ENCODE results near the gene SMURF2. TPM values are rescaled to one million over a fixed set of nuclear protein-coding genes. Genes with fewer than 3 reads are reported as not detected.

The SMURF2 gene
- total RNA-seq, 1 experiment from 2014 or later, result 35.3 TPM

DNA sequence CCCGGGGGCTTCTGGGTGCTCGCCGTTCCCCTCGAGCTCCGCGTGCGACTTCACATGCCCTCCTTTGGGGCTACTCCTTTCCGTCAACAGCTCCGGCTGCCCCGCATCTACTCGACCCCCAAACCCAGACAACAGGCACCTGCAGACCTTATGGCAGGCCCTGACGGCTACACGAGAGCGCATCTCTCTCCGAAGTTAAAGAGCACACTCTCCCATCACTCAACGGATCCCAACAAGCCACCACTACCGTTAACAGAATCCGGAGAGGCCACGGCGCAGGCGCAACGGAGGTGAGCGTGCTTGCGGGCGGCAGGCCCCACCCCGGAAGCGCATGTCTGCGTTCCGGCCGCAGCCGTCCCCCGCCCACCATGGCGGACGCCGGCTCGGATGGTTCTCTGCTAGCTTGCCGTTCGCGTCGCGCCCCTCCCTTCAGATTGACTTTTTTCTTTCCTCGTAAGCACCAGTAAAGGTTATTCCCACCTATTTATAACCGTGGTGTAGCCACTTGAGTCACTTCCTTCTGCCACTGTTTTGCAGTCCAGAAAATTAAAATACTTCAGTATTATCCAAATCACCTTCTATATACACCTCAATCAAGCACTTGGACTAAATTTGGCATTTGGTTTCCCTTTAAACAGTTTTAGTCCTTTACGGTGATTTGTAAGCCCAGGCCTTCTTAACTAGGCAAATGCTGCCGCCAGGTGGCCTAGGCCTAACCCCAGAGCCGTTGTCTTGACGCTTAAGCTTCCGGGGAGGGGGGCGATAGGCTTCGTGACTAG lies 165.1 kb downstream of the SMURF2 start, which contains the start of gene POLG2:
Gene POLG2 (minus strand): TSS at position 269 of the 779 bp plus-strand sequence. CDS start 86 bp downstream, at position 183.
- no peak within 1 kb of the TSS for H4K91ac ChIP-seq (ENCODE audit: insufficient read length, low read depth, low read length)
- peak within 1 kb of the TSS; percentile 50 for H2AFZ ChIP-seq (ENCODE audit: low read length)
- H3K4me1 Mint-ChIP-seq, result peaks cover 49 to 55% of the 10 kb centered on the region in 2 experiments

More for the DNA sequence above, 165.1 kb downstream of the SMURF2 start, which contains the start of gene POLG2:
- DNase-seq, result peak; percentile 97
- Histone ChIP-seq H4K8ac (replicated peaks; ENCODE audit: insufficient read length, low read depth, low read length) (no peak within 1 kb of the TSS), H3T11ph (ENCODE audit: low read length) (no peak within 1 kb of the TSS), H2AK5ac (ENCODE audit: insufficient read length, low read length) (no peak within 1 kb of the TSS), H3K79me2 (ENCODE audit: insufficient read depth, low read length) (peaks cover 6% of the 10 kb centered on the region; the same call in 1 of the 2 replicates), H2BK120ac (ENCODE audit: low read depth, low read length, poor library complexity, severe bottlenecking) (no peak within 1 kb of the TSS), H2BK20ac (ENCODE audit: low read depth, low read length, poor library complexity, severe bottlenecking) (no peak within 1 kb of the TSS), H3K27me3 (ENCODE audit: insufficient read depth, low read length) (no peaks in the 10 kb centered on the region), H3K79me1 (ENCODE audit: insufficient read depth, low read depth, low read length, poor library complexity, severe bottlenecking) (peaks cover 2% of the 10 kb centered on the region), H2BK15ac (ENCODE audit: low read depth, low read length) (no peak within 1 kb of the TSS), H3K4me2 (ENCODE audit: insufficient read depth, insufficient read length, low read length) (peak within 1 kb of the TSS; percentile 87), H3K27ac (ENCODE audit: insufficient read length, low read depth, low read length) (peak within 1 kb of the TSS; percentile 49), H3K14ac (ENCODE audit: insufficient read depth, low read length) (peak within 1 kb of the TSS; percentile 69; the same call in 1 of the 2 replicates), H3K23me2 (ENCODE audit: insufficient read length, low read depth, low read length, poor library complexity, severe bottlenecking) (peaks cover 15% of the 10 kb centered on the region), H2BK5ac (ENCODE audit: insufficient read length, low read length) (no peak within 1 kb of the TSS), H3K9me3 (ENCODE audit: control insufficient read depth, low read depth, low read length) (no peaks in the 10 kb centered on the region), H3K23ac (ENCODE audit: insufficient read length, low read depth, low read length) (no peak within 1 kb of the TSS), H3K9ac (ENCODE audit: extremely low read depth, insufficient read length, low read length) (peak within 1 kb of the TSS; percentile 77), H3K18ac (ENCODE audit: insufficient read length, low read depth, low read length) (peak within 1 kb of the TSS; percentile 1), H3K4me1 (ENCODE audit: insufficient read depth, low read length) (no peaks in the 10 kb centered on the region; the same call in 1 of the 2 replicates), H4K20me1 (ENCODE audit: control insufficient read depth, insufficient read depth, insufficient read length) (no peaks in the 10 kb centered on the region), H4K5ac (ENCODE audit: insufficient read length, low read depth, low read length) (no peak within 1 kb of the TSS), H2BK12ac (ENCODE audit: insufficient read length, low read depth, low read length) (no peak within 1 kb of the TSS), H3K4ac (ENCODE audit: low read depth, low read length) (no peak within 1 kb of the TSS), H3K56ac (ENCODE audit: insufficient read length, low read depth, low read length) (no peak within 1 kb of the TSS)
- peak within 1 kb of the TSS; percentile 89 to 99 (median 98) for H3K27ac Mint-ChIP-seq
- peaks cover 43 to 68% (median 60%) of the 10 kb centered on the region in 3 experiments for H3K36me3 Mint-ChIP-seq (ENCODE audit: insufficient read depth in 1 of 3, low read depth in 3 of 3)
- no CpG with 5 or more reads among the region's 50 CpGs for WGBS (ENCODE audit: extremely low coverage, insufficient read length, low lambda C conversion rate)
- TF ChIP-seq, protein P1, sequence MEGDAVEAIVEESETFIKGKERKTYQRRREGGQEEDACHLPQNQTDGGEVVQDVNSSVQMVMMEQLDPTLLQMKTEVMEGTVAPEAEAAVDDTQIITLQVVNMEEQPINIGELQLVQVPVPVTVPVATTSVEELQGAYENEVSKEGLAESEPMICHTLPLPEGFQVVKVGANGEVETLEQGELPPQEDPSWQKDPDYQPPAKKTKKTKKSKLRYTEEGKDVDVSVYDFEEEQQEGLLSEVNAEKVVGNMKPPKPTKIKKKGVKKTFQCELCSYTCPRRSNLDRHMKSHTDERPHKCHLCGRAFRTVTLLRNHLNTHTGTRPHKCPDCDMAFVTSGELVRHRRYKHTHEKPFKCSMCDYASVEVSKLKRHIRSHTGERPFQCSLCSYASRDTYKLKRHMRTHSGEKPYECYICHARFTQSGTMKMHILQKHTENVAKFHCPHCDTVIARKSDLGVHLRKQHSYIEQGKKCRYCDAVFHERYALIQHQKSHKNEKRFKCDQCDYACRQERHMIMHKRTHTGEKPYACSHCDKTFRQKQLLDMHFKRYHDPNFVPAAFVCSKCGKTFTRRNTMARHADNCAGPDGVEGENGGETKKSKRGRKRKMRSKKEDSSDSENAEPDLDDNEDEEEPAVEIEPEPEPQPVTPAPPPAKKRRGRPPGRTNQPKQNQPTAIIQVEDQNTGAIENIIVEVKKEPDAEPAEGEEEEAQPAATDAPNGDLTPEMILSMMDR (conservative IDR thresholded peaks at IDR 0.05), result peak; percentile 76
- peaks cover 0 to 1% of the 10 kb centered on the region in 2 experiments; a peak in 3 of 5 replicates for H3K9me3 Mint-ChIP-seq
- peak within 1 kb of the TSS; percentile 99 for H3K4me3 Mint-ChIP-seq
- peaks cover 3% of the 10 kb centered on the region for H3K27me3 Mint-ChIP-seq (ENCODE audit: low read depth)
